ENCODE measurements around the gene VIPR2.
"Not testable (repeated sequence)": the region's sequence is repeated elsewhere in the genome, so short reads cannot be mapped to it uniquely, and the experiment has no call there.

VIPR2 gene

DNA sequence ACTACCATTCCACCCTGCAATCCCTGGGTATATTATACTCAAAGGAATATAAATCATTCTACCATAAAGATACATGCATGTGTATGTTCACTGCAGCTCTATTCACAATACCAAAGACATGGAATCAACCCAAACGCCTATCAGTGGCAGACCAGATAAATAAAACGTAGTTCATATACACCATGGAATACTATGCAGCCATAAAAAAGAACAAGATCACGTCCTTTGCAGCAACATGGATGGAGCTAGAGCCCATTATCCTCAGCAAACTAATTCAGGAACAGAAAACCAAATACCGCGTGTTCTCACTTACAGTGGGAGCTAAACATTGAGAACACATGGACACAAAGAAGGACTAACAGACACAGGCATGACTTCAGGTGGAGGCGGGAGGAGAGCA is 150.0 kb downstream of the VIPR2 start:
- DNase-seq (ENCODE audit: low read depth in 2 of 2): no peak

DNA sequence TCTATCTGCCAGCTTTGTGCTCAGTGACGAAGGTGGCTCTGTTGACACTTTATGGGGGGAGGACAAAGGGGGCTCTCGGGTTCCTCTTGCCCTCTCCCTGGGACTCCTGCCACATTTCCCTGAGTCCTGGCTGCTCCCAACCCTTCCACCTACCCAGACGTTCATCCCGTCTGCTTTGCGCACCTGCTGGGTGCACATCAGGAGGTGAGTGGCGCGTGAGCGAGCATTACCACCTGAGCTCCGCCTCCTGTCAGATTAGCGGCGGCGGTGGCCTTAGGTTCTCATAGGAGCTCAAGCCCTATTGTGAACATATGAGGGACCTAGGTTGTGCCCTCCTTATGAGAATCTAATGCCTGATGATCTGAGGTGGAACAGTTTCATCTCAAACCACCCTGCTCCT is 151.1 kb downstream of the VIPR2 start:
- no peak for DNase-seq (ENCODE audit: low read depth in 2 of 2)

DNA sequence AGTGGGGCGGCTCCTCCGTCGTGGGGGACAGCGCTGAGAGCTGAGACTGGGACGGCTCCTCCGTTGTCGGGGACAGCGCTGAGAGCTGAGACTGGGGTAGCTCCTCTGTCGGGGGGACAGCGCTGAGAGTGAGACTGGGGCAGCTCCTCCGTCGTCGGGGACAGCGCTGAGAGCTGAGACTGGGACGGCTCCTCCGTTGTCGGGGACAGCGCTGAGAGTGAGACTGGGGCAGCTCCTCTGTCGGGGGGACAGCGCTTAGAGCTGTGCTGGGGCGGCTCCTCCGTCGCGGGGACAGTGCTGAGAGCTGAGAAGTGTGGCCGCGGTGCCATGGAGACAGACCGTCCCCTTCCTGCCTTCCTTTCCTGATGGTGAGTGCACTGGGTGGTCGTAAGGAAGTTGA is 151.9 kb downstream of the VIPR2 start:
- DNase-seq (ENCODE audit: low read depth in 2 of 2): no peak

DNA sequence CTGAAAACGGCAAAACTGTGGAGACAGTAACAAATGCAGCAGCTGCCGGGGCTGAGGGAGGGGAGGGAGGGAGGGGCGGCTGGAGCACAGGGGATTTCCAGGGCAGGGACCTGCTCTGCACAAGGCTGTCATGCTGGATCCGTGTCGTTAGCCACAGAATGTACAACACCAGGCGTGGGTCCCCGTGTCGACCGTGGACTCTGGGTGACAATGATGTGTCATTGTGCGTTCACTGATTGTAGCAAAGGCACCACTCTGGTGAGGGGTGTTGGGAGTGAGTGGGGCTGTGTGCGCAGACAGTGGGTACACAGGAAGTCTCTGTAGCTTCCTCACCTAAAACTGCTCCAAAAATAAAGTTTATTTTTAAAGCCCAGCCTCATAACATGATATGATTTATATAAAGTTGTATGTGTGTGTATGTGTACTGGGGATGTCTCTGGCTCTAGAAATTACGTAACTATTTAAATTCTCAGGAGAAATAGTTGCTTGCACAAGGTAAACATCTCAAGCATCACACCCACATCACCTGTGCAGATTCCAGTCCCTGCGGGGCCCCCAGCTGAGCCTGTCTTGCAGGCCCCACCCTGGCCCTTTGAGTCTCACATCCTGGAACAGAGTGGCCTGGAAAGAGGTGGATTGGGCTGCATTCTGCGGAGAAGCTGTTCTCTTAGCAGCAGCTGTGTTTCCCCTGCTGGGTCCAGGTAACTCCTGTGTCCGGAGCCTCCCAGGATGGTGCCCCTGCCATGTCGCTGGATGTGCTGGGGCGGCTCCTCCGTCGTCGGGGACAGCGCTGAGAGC is 152.6 kb downstream of the VIPR2 start:
- no peak for DNase-seq (ENCODE audit: low read depth in 2 of 2)

DNA sequence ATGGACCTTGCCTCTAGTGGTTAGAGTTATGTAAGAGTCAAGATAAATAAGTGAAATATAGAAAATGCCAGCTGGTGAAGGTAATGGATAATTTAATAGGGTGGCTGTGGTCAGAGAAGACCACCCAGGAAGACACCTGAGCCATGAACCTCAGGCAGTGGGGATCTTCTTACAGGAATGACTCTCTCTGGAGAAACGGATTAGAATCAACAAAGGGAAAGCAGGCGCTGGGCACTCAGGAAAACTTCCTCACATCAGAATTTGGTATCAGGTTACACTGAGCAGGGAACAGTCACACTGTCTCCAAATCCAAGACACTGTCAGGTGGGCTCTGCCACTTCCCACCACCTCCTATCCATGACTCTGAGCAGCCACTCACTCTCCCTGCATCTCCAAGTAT is 155.7 kb downstream of the VIPR2 start:
- no peak for DNase-seq (ENCODE audit: low read depth in 2 of 2)

DNA sequence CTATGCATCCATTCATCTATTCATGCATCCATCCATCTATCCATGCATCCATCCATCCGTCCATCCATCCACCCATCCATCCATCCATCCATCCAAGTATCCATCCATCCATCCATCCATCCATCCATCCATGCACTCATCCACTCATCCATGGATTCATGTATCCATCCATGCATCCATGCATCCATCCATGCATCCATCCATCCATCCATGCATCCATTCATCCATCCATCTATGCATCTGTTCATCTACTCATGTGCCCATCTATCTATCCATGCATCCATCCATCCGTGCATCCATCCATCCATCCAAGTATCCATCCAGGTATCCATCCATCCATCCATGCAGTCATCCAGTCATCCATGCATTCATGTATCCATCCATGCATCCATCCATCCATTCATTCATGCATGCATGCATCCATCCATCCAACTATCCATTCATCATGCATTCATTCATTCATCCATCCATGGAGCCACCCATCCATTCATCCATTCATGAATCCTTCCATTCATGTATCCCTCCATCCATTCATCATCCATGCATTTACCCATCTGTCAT is 156.3 kb downstream of the VIPR2 start:
- DNase-seq (ENCODE audit: low read depth in 2 of 2): no peak

DNA sequence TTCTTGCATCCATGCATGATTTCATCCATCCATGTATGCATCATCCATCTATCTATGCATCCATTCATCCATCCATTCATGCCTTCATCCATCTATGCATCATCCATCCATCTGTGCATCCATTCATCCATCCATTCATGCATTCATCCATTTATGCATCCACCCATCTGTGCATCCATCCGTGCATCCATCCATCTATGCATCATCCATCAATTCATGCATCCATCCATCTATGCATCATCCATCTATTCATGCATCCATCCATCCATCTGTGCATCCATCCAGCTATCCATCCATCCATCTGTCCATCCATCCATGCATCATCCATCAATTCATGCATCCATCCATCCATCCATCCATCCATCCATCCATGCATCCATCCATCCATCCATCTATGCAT is 157.0 kb downstream of the VIPR2 start:
- DNase-seq (ENCODE audit: low read depth in 2 of 2): no peak

DNA sequence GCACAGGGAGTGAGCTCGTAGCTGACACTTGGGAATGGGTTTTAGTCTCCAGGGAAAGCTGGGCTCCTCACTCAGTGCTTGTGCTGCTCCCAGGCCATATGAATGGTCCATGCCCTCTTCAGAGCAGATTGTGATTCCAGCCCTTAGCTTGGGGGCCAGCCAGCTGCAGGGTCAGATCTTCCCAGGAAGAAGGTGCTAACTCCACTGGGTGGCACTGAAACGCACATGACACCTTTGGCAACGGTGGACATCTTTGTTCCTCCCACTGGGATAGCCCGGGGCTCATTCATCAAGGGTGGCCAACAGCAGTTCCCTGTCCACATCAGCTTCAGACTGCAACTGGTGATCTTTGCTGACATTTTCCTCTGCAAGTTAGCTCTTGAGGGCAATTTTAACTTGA is 159.1 kb downstream of the VIPR2 start:
- DNase-seq (ENCODE audit: low read depth in 2 of 2): no peak

DNA sequence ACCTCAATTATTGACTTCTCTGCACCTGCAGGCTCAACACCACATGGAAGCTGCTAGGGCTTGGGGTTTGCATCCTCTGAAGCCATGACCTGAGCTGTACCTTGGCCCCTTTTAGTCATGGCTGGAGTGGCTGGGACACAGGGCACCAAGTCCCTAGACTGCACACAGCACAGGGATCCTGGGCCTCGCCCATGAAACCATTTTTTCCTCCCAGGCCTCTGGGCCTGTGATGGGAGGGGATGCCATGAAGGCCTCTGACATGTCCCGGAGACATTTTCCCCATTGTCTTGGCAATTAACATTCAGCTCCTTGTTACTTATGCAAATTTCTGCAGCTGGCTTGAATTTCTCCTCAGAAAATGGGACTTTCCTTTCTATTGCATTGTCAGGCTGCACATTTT is 160.7 kb downstream of the VIPR2 start:
- not testable (repeated sequence) for DNase-seq (ENCODE audit: low read depth in 2 of 2)

DNA sequence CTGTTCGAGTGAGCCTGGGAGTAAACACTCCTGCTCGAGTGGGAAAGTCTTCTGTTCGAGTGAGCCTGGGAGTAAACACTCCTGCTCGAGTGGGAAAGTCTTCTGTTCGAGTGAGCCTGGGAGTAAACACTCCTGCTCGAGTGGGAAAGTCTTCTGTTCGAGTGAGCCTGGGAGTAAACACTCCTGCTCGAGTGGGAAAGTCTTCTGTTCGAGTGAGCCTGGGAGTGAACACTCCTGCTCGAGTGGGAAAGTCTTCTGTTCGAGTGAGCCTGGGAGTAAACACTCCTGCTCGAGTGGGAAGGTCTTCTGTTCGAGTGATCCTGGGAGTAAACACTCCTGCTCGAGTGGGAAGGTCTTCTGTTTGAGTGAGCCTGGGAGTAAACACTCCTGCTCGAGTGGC is 162.6 kb downstream of the VIPR2 start:
- DNase-seq (ENCODE audit: low read depth in 2 of 2): not testable (repeated sequence)

DNA sequence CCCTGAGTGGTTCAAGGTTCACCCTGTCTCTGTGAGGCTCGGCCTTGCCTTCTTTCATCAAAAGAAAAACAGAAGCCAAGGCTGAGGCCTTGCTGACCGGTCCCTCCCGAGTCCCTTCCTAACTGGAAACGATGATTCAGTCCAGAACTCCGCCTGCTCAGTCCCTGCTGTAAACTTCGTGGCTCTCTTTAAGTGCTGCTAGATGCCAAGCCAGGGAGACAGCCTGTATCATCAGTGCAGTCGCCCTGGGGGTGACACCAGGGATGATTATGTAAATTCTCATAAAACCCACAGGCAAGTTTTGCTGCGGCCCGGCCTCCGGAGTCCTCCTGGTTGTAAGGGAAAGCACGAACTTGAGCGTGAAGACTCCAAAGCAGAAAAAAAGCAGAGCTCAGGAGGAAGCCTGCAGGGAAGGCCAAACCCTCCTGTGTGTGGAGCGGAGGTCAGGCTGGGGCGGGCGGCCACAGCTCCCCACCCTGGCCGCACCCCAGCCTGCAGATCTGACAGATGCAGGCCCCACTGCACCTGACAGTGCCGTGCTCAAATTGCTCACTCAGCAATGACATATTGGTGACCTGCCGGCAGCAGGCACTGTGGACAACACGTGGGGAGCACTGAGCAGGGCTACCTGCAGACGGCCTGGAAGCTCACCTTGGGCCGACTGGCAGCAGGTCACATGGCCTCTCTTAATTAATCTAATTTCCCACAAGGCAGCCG is 164.9 kb downstream of the VIPR2 start:
- no peak for DNase-seq (ENCODE audit: low read depth in 2 of 2)

DNA sequence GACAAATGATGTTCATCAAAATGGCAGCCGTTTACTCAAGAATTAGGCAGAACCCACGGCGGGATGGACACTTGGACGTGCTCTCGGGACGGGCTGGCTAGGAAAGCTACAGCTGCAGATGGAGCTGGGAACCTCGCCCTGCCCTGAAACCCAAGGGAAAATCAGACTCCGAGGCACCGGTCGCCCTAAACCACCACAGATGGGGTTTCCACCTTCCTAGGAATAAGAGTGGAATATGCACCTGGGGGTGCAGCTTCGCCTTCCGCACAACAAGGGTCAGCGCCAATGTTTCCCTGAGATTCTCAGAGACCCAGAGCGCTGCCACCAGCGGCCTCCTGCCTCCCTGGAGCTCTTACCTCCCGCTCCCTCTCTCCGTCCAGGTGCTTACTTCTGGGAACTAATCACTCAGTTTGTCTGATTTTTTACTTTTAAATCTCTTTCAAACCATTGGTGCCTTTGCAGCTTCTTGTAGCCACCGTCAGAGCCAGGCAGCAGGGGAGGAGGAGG is 165.6 kb downstream of the VIPR2 start:
- no peak for DNase-seq (ENCODE audit: low read depth in 2 of 2)

Data from stimulated activated CD8-positive, alpha-beta memory T cell treated with anti-CD3 and anti-CD28 coated beads, Interleukin-2, amount 100 ng/mL, for 1 hour (primary cell).